Osteoblast (primary cell): Measurements from ENCODE around the gene VTI1A. TPM values are rescaled to one million over a fixed set of nuclear protein-coding genes. Genes with fewer than 3 reads are reported as not detected.

Experiments
- DNase-seq: peaks from one replicate; pipeline ENCODE4 v3.0.0; 2011; ENCODE audit warnings: low spot score, mixed read lengths; ENCODE audit not compliant: insufficient read length; ENCODE audit errors: missing footprints
- H2AFZ ChIP-seq: 2 replicates; pipeline ENCODE4 v1.6.0; 2011; ENCODE audit warnings: mild to moderate bottlenecking, low read length
- H3K27ac ChIP-seq: 2 replicates; pipeline ENCODE4 v1.5.1; 2011; ENCODE audit warnings: mild to moderate bottlenecking, low read depth, low read length, moderate library complexity
- H3K27me3 ChIP-seq: 2 replicates; pipeline ENCODE4 v1.6.0; 2012; ENCODE audit warnings: mild to moderate bottlenecking, control low read depth, inconsistent platforms, low read length, moderate library complexity; ENCODE audit not compliant: insufficient read depth
- H3K36me3 ChIP-seq: 2 replicates; pipeline ENCODE4 v1.5.1; 2011; ENCODE audit warnings: mild to moderate bottlenecking, low read length, control low read depth, moderate library complexity; ENCODE audit not compliant: insufficient read depth
- H3K4me1 ChIP-seq: 2 replicates; pipeline ENCODE4 v1.5.1; 2011; ENCODE audit warnings: mild to moderate bottlenecking, low read length, control low read depth, moderate library complexity; ENCODE audit not compliant: insufficient read depth
- H3K4me2 ChIP-seq: 2 replicates; pipeline ENCODE4 v1.6.0; 2011; ENCODE audit warnings: mild to moderate bottlenecking, low read length; ENCODE audit not compliant: insufficient read depth
- H3K4me3 ChIP-seq: fragments of 200-600 bp; sonication (generic); 3 replicates; pipeline ENCODE4 v1.5.1; 2012; ENCODE audit warnings: mild to moderate bottlenecking, low read length, inconsistent platforms; ENCODE audit not compliant: insufficient read depth
- H3K79me2 ChIP-seq: 2 replicates; pipeline ENCODE4 v1.6.0; 2012; ENCODE audit warnings: mild to moderate bottlenecking, low read length, control low read depth, inconsistent platforms; ENCODE audit not compliant: insufficient read depth
- H3K9me3 ChIP-seq: 2 replicates; pipeline ENCODE4 v1.5.1; 2011; ENCODE audit warnings: low read depth, low read length, control low read depth
- H4K20me1 ChIP-seq: 2 replicates; pipeline ENCODE4 v1.6.0; 2012; ENCODE audit warnings: mild to moderate bottlenecking, low read length, control low read depth; ENCODE audit not compliant: insufficient read depth
- CTCF ChIP-seq: IDR thresholded peaks from 2 replicates; pipeline ENCODE4 v1.5.1; 2011; ENCODE audit warnings: mild to moderate bottlenecking, low read depth, low read length, moderate library complexity; ENCODE audit errors: extremely low read depth
- total RNA-seq: library from RNA; depleted of rRNA; stranded (reverse); fragments of >200 nt; gene quantifications from 2 replicates; pipeline ENCODE4 v1.2.3, GENCODE V29; 2012

Gene VTI1A
- total RNA-seq, 1 donor: 34.7 TPM

DNA sequence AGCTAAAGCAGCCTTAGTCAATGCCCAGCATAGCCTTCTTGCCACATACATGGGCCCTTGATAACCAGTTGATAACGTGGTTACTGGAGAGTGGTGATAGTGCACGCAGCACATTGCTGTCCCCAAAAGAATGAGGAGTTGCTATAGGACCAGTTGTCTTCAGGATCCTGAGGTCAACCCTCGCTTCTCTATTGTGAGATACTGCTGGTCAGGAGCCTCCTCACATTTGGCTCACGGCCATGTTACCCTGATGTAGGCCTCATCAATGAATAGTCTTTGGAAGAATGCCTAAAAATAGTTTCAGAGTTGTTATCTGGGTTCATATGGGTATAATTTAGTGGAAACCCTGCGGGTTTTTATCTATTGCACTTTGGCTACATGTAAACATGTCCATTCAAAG, 230.7 kb downstream of the VTI1A start:
- Histone ChIP-seq H3K4me2 (no peak overlapping the region), H3K4me1 (no peaks in the 10 kb centered on the region), H2AFZ (no peak overlapping the region), H3K27ac (no peak overlapping the region), H3K4me3 (no peak overlapping the region), H3K36me3 (no peaks in the 10 kb centered on the region), H4K20me1 (no peaks in the 10 kb centered on the region), H3K9me3 (no peaks in the 10 kb centered on the region), H3K27me3 (no peaks in the 10 kb centered on the region), H3K79me2 (no peaks in the 10 kb centered on the region)
- DNase-seq: no peak
- TF ChIP-seq CTCF: no peak

- Histone ChIP-seq H3K4me2 (no peak overlapping the region), H3K4me1 (no peaks in the 10 kb centered on the region), H3K79me2 (no peaks in the 10 kb centered on the region), H3K27ac (no peak overlapping the region), H3K27me3 (no peaks in the 10 kb centered on the region), H2AFZ (no peak overlapping the region), H4K20me1 (no peaks in the 10 kb centered on the region), H3K4me3 (no peak overlapping the region), H3K36me3 (no peaks in the 10 kb centered on the region), H3K9me3 (no peaks in the 10 kb centered on the region)
- TF ChIP-seq CTCF: no peak
- no peak for DNase-seq
These were observed 231.6 kb downstream of the VTI1A start for GRCh38 chr10:112678581-112678980.

DNA sequence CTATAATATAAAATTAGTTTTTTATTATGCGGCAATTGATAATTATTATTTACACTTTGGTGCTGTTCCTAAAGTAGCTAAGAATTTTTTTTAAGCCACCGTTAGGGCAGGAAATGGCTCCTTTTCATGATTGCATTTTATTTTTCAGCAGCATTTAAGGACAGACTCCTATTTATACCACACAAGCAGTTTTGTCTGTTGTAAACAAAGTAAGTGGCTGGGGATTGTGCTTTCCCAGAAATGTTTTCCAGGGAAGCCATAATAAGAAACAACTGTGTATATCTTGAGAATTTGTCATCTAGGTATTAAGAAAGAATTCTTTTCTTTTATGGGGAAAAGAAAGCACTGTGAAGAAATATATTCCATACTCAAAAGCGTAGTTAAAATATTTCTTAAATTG, 232.0 kb downstream of the VTI1A start:
- Histone ChIP-seq H4K20me1 (no peaks in the 10 kb centered on the region), H3K4me3 (no peak overlapping the region), H2AFZ (no peak overlapping the region), H3K36me3 (no peaks in the 10 kb centered on the region), H3K27ac (no peak overlapping the region), H3K79me2 (no peaks in the 10 kb centered on the region), H3K4me2 (no peak overlapping the region), H3K9me3 (no peaks in the 10 kb centered on the region), H3K27me3 (no peaks in the 10 kb centered on the region), H3K4me1 (no peaks in the 10 kb centered on the region)
- no peak for DNase-seq
- TF ChIP-seq CTCF: no peak

DNA sequence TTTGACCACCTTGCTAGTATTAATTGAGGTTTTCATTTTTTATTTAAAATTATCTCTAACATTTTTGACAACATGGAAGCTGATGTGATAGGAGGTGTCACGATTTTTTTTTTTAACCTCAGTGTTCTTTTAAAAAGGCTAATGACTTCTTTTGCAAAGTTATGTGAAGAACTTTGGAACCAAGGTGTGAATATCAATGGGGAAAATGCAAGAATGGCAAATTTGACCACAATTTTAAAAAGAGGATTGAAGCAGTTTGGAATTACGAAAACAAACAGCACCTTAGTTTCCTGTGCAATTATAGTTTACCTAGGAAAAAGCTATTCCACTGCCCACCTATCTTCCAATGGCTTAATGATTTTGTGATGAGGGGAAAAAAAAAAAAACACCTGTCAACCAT, 232.4 kb downstream of the VTI1A start:
- no peaks in the 10 kb centered on the region for H3K79me2 ChIP-seq
- H4K20me1 ChIP-seq: no peaks in the 10 kb centered on the region
- no peaks in the 10 kb centered on the region for H3K9me3 ChIP-seq
- TF ChIP-seq CTCF: no peak
- no peaks in the 10 kb centered on the region for H3K27me3 ChIP-seq
- no peaks in the 10 kb centered on the region for H3K36me3 ChIP-seq
- no peak overlapping the region for H2AFZ ChIP-seq
- no peak overlapping the region for H3K27ac ChIP-seq
- H3K4me3 ChIP-seq: no peak overlapping the region
- no peak overlapping the region for H3K4me2 ChIP-seq
- no peaks in the 10 kb centered on the region for H3K4me1 ChIP-seq
- no peak for DNase-seq
